ENCODE data around the gene ACE. TPM values are rescaled to one million over a fixed set of nuclear protein-coding genes. Genes with fewer than 3 reads are reported as not detected.

The ACE gene
- polyA plus RNA-seq, 1 donor (not counting 4 experiments of a cell fraction or from before 2014, with no cell fraction given) = 0.07 TPM

DNA sequence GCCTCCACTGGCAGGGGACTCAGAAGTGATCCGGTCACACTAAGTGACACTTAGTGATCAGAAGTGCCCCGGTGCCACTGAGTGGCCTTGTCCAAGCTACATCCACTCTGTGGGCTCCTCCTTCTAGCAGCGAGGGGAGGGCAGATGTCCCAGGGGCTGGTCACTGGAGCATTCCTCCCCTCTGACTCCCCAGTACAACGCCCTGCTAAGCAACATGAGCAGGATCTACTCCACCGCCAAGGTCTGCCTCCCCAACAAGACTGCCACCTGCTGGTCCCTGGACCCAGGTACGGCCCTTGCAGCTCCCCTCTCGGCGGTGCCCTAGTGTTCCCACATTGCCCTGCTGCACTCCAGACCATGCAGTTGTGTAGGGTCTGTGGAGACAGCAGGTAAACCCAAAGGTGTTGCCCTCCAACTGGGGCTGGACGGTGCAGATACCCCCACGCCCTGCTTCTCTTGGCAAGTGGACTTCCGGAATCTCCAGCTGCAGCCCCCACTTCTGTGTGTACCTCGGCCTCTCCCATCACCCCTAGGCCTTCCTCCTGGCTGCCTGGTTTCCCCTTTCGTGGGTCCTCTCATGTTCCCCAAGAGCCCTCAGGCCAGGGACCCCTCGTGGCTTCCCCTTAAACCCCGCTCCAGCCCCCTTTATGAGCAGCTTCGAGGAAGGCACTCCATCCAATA is 2.1 kb downstream of the ACE start:
- peaks cover 19% of the 10 kb centered on the region for H3K4me1 ChIP-seq (ENCODE audit: control insufficient read depth, extremely low read depth, insufficient read depth, low read length)
- no peaks in the 10 kb centered on the region for H3K36me3 ChIP-seq (ENCODE audit: control insufficient read depth in 2 of 2, extremely low read depth in 1 of 2, insufficient read depth in 2 of 2, low read length in 2 of 2)
- FAIRE-seq = peak; percentile 84
- H3K9me1 ChIP-seq (ENCODE audit: control insufficient read depth, extremely low read depth, insufficient read depth, low read length) = no peaks in the 10 kb centered on the region
- H3K4me3 ChIP-seq (ENCODE audit: control insufficient read depth in 2 of 3, extremely low read depth in 1 of 3, insufficient read depth in 2 of 3, low read depth in 1 of 3, low read length in 3 of 3) = no peak overlapping the region
- H4K20me1 ChIP-seq (ENCODE audit: control insufficient read depth, extremely low read depth, insufficient read depth, low read length) = no peaks in the 10 kb centered on the region
- no peaks in the 10 kb centered on the region for H3K9me3 ChIP-seq (ENCODE audit: control insufficient read depth, low read depth, low read length)
- H3K27me3 ChIP-seq (ENCODE audit: control insufficient read depth, extremely low read depth, insufficient read depth, low read length) = peaks cover 30% of the 10 kb centered on the region
- no peak overlapping the region for H3K27ac ChIP-seq (ENCODE audit: control insufficient read depth, insufficient read depth, low read length)
- peak overlapping the region; percentile 58 for H3K4me2 ChIP-seq (ENCODE audit: control insufficient read depth, extremely low read depth, insufficient read depth, low read depth, low read length)
- DNase-seq (ENCODE audit: low read depth, low spot score) = peak; percentile 85
- no peak for TF ChIP-seq EZH2 (IDR thresholded peaks at IDR 0.05; ENCODE audit: low read length)
- TF ChIP-seq, protein P1, sequence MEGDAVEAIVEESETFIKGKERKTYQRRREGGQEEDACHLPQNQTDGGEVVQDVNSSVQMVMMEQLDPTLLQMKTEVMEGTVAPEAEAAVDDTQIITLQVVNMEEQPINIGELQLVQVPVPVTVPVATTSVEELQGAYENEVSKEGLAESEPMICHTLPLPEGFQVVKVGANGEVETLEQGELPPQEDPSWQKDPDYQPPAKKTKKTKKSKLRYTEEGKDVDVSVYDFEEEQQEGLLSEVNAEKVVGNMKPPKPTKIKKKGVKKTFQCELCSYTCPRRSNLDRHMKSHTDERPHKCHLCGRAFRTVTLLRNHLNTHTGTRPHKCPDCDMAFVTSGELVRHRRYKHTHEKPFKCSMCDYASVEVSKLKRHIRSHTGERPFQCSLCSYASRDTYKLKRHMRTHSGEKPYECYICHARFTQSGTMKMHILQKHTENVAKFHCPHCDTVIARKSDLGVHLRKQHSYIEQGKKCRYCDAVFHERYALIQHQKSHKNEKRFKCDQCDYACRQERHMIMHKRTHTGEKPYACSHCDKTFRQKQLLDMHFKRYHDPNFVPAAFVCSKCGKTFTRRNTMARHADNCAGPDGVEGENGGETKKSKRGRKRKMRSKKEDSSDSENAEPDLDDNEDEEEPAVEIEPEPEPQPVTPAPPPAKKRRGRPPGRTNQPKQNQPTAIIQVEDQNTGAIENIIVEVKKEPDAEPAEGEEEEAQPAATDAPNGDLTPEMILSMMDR (optimal IDR thresholded peaks at IDR 0.05 in 1 of 3, IDR thresholded peaks at IDR 0.05 in 1 of 3, conservative IDR thresholded peaks at IDR 0.05 in 1 of 3; ENCODE audit: extremely low read depth in 1 of 3, insufficient read depth in 2 of 3, low read length in 3 of 3) = peak; percentile 97 to 99 (median 97)
- dilution Hi-C loops (cut with MboI; ENCODE audit: extremely low pct_ligation_motif_present, low sequenced_read_pairs) = no loop called here
- H3K79me2 ChIP-seq (ENCODE audit: control insufficient read depth, insufficient read depth, low read length) = no peaks in the 10 kb centered on the region
- no peak overlapping the region for H3K9ac ChIP-seq (ENCODE audit: control insufficient read depth, extremely low read depth, insufficient read depth, low read length)
- no peak overlapping the region for H2AFZ ChIP-seq (ENCODE audit: control insufficient read depth, low read length)

DNA sequence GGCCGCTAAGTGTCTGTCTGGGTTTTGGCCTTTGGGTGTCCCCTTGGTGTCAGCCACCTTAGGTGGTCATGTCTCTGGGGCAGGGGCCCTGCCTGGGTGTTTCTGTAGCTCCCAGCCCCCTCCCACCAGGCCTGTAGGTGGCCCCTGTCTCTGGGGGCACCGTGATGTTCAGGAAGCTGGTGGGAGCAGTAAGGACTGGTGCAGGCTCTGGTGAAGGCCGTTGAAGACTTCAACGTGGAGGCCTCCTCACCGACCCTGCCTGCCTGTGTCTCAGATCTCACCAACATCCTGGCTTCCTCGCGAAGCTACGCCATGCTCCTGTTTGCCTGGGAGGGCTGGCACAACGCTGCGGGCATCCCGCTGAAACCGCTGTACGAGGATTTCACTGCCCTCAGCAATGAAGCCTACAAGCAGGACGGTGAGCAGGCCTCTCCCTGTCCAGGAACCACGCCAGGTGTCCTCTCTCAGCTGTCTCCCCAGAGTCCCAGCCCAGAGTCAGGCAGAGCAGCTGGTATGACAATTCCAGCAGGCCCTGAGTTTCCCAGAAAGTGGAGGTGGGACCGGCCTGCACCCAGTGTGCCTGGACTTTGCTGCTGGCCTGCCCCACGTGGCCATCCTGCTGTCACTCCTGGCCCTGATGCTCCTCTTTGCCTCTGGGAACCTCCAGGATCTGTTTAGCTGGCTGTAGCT is 2.8 kb downstream of the ACE start:
- Histone ChIP-seq H3K27me3 (ENCODE audit: control insufficient read depth, extremely low read depth, insufficient read depth, low read length) (peaks cover 30% of the 10 kb centered on the region), H3K9me3 (ENCODE audit: control insufficient read depth, low read depth, low read length) (no peaks in the 10 kb centered on the region), H3K4me1 (ENCODE audit: control insufficient read depth, extremely low read depth, insufficient read depth, low read length) (peaks cover 19% of the 10 kb centered on the region), H2AFZ (ENCODE audit: control insufficient read depth, low read length) (no peak overlapping the region), H4K20me1 (ENCODE audit: control insufficient read depth, extremely low read depth, insufficient read depth, low read length) (no peaks in the 10 kb centered on the region), H3K9ac (ENCODE audit: control insufficient read depth, extremely low read depth, insufficient read depth, low read length) (no peak overlapping the region), H3K27ac (ENCODE audit: control insufficient read depth, insufficient read depth, low read length) (no peak overlapping the region), H3K79me2 (ENCODE audit: control insufficient read depth, insufficient read depth, low read length) (no peaks in the 10 kb centered on the region), H3K9me1 (ENCODE audit: control insufficient read depth, extremely low read depth, insufficient read depth, low read length) (no peaks in the 10 kb centered on the region), H3K4me3 (ENCODE audit: control insufficient read depth in 2 of 3, extremely low read depth in 1 of 3, insufficient read depth in 2 of 3, low read depth in 1 of 3, low read length in 3 of 3) (no peak overlapping the region), H3K4me2 (ENCODE audit: control insufficient read depth, extremely low read depth, insufficient read depth, low read depth, low read length) (no peak overlapping the region), H3K36me3 (ENCODE audit: control insufficient read depth in 2 of 2, extremely low read depth in 1 of 2, insufficient read depth in 2 of 2, low read length in 2 of 2) (no peaks in the 10 kb centered on the region)
- FAIRE-seq (no peak), DNase-seq (ENCODE audit: low read depth, low spot score) (no peak)
- dilution Hi-C loops (cut with MboI; ENCODE audit: extremely low pct_ligation_motif_present, low sequenced_read_pairs) = no loop called here
- TF ChIP-seq, protein P1 (optimal IDR thresholded peaks at IDR 0.05 in 1 of 3, IDR thresholded peaks at IDR 0.05 in 1 of 3, conservative IDR thresholded peaks at IDR 0.05 in 1 of 3; ENCODE audit: extremely low read depth in 1 of 3, insufficient read depth in 2 of 3, low read length in 3 of 3) = no peak
- TF ChIP-seq EZH2 (IDR thresholded peaks at IDR 0.05; ENCODE audit: low read length) = no peak
